ENCODE measurements around the gene TOMM7. TPM values are rescaled to one million over a fixed set of nuclear protein-coding genes. Genes with fewer than 3 reads are reported as not detected.
A peak's percentile ranks its signal among the peaks of the same experiment; 100 is the strongest.

Gene TOMM7
- total RNA-seq, 6 experiments from 2014 or later: 25.9 to 180 (median 102) TPM

- H3K9me3 ChIP-seq: no peaks in the 10 kb centered on the region
- peaks cover 0 to 11% (median 3%) of the 10 kb centered on the region in 4 donors for H3K4me1 ChIP-seq
- no peak for ATAC-seq
- intact Hi-C loops (cut with DNase I): loop anchor here in 1 of 2 donors (10.0 kb wide), 1 partner anchor 233 kb away; no protein-coding TSS in a partner anchor
- no peak overlapping the region for H3K27ac ChIP-seq
- H3K36me3 ChIP-seq: no peaks in the 10 kb centered on the region
- TF ChIP-seq CTCF (IDR thresholded peaks at IDR 0.05) (no peak), POLR2A (IDR thresholded peaks at IDR 0.05) (no peak)
- H3K4me3 ChIP-seq: no peak overlapping the region
- no peak for DNase-seq
- no peaks in the 10 kb centered on the region for H3K27me3 ChIP-seq
Observed at GRCh38 chr7:22787951-22788350, 34.7 kb downstream of the TOMM7 start.

GRCh38 chr7:22786290-22786932 is 36.2 kb downstream of the TOMM7 start:
- Histone ChIP-seq H3K4me3 (no peak overlapping the region), H3K4me1 (peaks cover 0 to 11% (median 3%) of the 10 kb centered on the region in 4 donors), H3K27ac (no peak overlapping the region), H3K27me3 (no peaks in the 10 kb centered on the region), H3K9me3 (no peaks in the 10 kb centered on the region), H3K36me3 (no peaks in the 10 kb centered on the region)
- no peak for TF ChIP-seq CTCF (IDR thresholded peaks at IDR 0.05)
- no peak for TF ChIP-seq POLR2A (IDR thresholded peaks at IDR 0.05)
- no peak for DNase-seq
- peak; percentile 64 to 80 (median 75) for ATAC-seq
- intact Hi-C loops (cut with DNase I): loop anchor here in 1 of 2 donors (10.0 kb wide), 1 partner anchor 232 kb away; no protein-coding TSS in a partner anchor
- WGBS (ENCODE audit: insufficient coverage, low coverage, low lambda C conversion rate, missing lambda C conversion rate): 33% methylated on average over 3 of the region's 3 CpGs

- H3K4me1 ChIP-seq: peaks cover 0 to 11% (median 3%) of the 10 kb centered on the region in 4 donors
- H3K4me3 ChIP-seq: no peak overlapping the region
- 9% methylated on average over 1 of the region's 1 CpG for WGBS (ENCODE audit: insufficient coverage, low coverage, low lambda C conversion rate, missing lambda C conversion rate)
- DNase-seq (no peak), ATAC-seq (no peak)
- H3K36me3 ChIP-seq: no peaks in the 10 kb centered on the region
- TF ChIP-seq CTCF (IDR thresholded peaks at IDR 0.05) (no peak), POLR2A (IDR thresholded peaks at IDR 0.05) (no peak)
- H3K9me3 ChIP-seq: no peaks in the 10 kb centered on the region
- intact Hi-C loops (cut with DNase I): loop anchor here in 1 of 2 donors (10.0 kb wide), 1 partner anchor 230 kb away; no protein-coding TSS in a partner anchor
- no peaks in the 10 kb centered on the region for H3K27me3 ChIP-seq
- H3K27ac ChIP-seq: no peak overlapping the region
Observed at GRCh38 chr7:22784346-22784745, 38.3 kb downstream of the TOMM7 start.

GRCh38 chr7:22783421-22783820 is 39.2 kb downstream of the TOMM7 start:
- intact Hi-C loops (cut with DNase I): loop anchor here in 1 of 2 donors (10.0 kb wide), 1 partner anchor 229 kb away; no protein-coding TSS in a partner anchor
- H3K9me3 ChIP-seq: no peaks in the 10 kb centered on the region
- H3K36me3 ChIP-seq: no peaks in the 10 kb centered on the region
- TF ChIP-seq CTCF (IDR thresholded peaks at IDR 0.05): no peak
- TF ChIP-seq POLR2A (IDR thresholded peaks at IDR 0.05): no peak
- H3K27ac ChIP-seq: no peak overlapping the region
- no peaks in the 10 kb centered on the region for H3K27me3 ChIP-seq
- peaks cover 0 to 11% (median 3%) of the 10 kb centered on the region in 4 donors for H3K4me1 ChIP-seq
- ATAC-seq (no peak), DNase-seq (no peak)
- H3K4me3 ChIP-seq: no peak overlapping the region
- 93% methylated on average over 3 of the region's 5 CpGs for WGBS (ENCODE audit: insufficient coverage, low coverage, low lambda C conversion rate, missing lambda C conversion rate)
